MCF 10A (cell line): ENCODE measurements around the gene HNMT. TPM values are rescaled to one million over a fixed set of nuclear protein-coding genes. Genes with fewer than 3 reads are reported as not detected.

Experiments
- BruUV-seq: library from RNA; stranded (reverse); fragments of 400-500 nt; replicated peaks from 2 replicates; lab custom pipeline; 2021; lab: Mats Ljungman, UMichigan
- CTCF ChIA-PET: fragments of 300-600 bp; sonication (Branson Sonifier 250); formaldehyde crosslinking; extraction: SDS; loops from one replicate; lab custom pipeline; 2021; ENCODE audit warnings: antibody characterized with exemption, inconsistent platforms; lab: Yijun Ruan, JAX
- POLR2A ChIA-PET: fragments of 300-600, 350-650 bp; sonication (Branson Sonifier 250); formaldehyde crosslinking; extraction: SDS; loops from one replicate; lab custom pipeline; 2020; ENCODE audit warnings: antibody characterized with exemption, inconsistent platforms; lab: Yijun Ruan, JAX
- DNase-seq: peaks from one replicate; pipeline ENCODE4 v3.0.0-alpha.2; 2018; ENCODE audit not compliant: unreplicated experiment
- H3K27ac Mint-ChIP-seq: one replicate; pipeline ENCODE4 v1.8.0; 2022; ENCODE audit warnings: mild to moderate bottlenecking, low read depth, mixed read lengths; ENCODE audit not compliant: unreplicated experiment
- H3K27me3 Mint-ChIP-seq: one replicate; pipeline ENCODE4 v1.8.0; 2022; ENCODE audit warnings: mixed read lengths; ENCODE audit not compliant: insufficient read depth, unreplicated experiment
- H3K36me3 Mint-ChIP-seq: one replicate; pipeline ENCODE4 v1.8.0; 2022; ENCODE audit warnings: mild to moderate bottlenecking, moderate library complexity, mixed read lengths; ENCODE audit not compliant: insufficient read depth, unreplicated experiment
- H3K4me1 Mint-ChIP-seq: one replicate; pipeline ENCODE4 v1.8.0; 2022; ENCODE audit warnings: mixed read lengths; ENCODE audit not compliant: insufficient read depth, unreplicated experiment
- H3K4me3 Mint-ChIP-seq: one replicate; pipeline ENCODE4 v1.8.0; 2022; ENCODE audit warnings: mild to moderate bottlenecking, moderate library complexity, mixed read lengths; ENCODE audit not compliant: unreplicated experiment
- H3K9me3 Mint-ChIP-seq: one replicate; pipeline ENCODE4 v1.8.0; 2022; ENCODE audit warnings: mixed read lengths; ENCODE audit not compliant: unreplicated experiment
- intact Hi-C: fragments of 100-400 bp; cut with micrococcal nuclease; formaldehyde crosslinking; loops from 2 replicates; pipeline ENCODE4 v1.14.1; 2022
- total RNA-seq: library from RNA; stranded (reverse); gene quantifications from 2 replicates; pipeline ENCODE4 v1.2.3, GENCODE V29; 2022
- TF ChIP-seq, protein P1 (sequence below): fragments of 200-600 bp; IDR thresholded peaks from one replicate; pipeline ENCODE4 v1.8.0; 2022; ENCODE audit warnings: antibody characterized with exemption, mild to moderate bottlenecking; ENCODE audit not compliant: unreplicated experiment

The HNMT gene
- total RNA-seq, 1 experiment from 2014 or later, result 0.28 TPM

DNA sequence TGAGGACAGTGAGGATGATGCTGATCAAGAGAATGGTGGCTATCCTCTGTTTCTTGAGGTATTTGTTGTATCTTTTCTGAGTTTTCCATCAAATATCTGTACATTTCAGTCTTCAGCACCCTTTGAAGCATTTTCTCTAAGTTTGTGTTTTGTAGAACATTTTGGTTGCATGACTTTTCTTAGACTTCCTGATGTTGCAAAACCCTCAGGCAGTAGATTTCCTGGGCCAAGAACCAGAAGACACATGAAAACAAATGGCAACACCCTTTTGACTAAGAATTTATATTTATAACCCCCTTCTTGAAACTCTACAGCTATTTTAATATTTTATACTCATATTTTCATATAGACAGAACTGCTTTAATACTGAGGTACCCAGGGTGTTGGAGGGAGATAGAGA, 16.2 kb downstream of the HNMT start:
- H3K36me3 Mint-ChIP-seq, result no peaks in the 10 kb centered on the region
- H3K9me3 Mint-ChIP-seq, result no peaks in the 10 kb centered on the region
- no peaks in the 10 kb centered on the region for H3K4me1 Mint-ChIP-seq
- H3K27me3 Mint-ChIP-seq, result no peaks in the 10 kb centered on the region
- TF ChIP-seq, protein P1, sequence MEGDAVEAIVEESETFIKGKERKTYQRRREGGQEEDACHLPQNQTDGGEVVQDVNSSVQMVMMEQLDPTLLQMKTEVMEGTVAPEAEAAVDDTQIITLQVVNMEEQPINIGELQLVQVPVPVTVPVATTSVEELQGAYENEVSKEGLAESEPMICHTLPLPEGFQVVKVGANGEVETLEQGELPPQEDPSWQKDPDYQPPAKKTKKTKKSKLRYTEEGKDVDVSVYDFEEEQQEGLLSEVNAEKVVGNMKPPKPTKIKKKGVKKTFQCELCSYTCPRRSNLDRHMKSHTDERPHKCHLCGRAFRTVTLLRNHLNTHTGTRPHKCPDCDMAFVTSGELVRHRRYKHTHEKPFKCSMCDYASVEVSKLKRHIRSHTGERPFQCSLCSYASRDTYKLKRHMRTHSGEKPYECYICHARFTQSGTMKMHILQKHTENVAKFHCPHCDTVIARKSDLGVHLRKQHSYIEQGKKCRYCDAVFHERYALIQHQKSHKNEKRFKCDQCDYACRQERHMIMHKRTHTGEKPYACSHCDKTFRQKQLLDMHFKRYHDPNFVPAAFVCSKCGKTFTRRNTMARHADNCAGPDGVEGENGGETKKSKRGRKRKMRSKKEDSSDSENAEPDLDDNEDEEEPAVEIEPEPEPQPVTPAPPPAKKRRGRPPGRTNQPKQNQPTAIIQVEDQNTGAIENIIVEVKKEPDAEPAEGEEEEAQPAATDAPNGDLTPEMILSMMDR, result no peak
- no peak overlapping the region for H3K4me3 Mint-ChIP-seq
- no peak overlapping the region for H3K27ac Mint-ChIP-seq
- DNase-seq, result peak; percentile 17
- ChIA-PET POLR2A (interaction anchor here (0.8 kb wide), 1 partner anchor 16 kb away, joined by 3 read pairs; the partner anchor contains the start of gene HNMT), CTCF (interaction anchor here (0.6 to 1.1 kb wide), 5 partner anchors 14 to 878 kb away, joined by 3 to 4 read pairs (median 3); no protein-coding TSS in a partner anchor)
- no TSS peak for BruUV-seq
- intact Hi-C loops, result no loop called here

DNA sequence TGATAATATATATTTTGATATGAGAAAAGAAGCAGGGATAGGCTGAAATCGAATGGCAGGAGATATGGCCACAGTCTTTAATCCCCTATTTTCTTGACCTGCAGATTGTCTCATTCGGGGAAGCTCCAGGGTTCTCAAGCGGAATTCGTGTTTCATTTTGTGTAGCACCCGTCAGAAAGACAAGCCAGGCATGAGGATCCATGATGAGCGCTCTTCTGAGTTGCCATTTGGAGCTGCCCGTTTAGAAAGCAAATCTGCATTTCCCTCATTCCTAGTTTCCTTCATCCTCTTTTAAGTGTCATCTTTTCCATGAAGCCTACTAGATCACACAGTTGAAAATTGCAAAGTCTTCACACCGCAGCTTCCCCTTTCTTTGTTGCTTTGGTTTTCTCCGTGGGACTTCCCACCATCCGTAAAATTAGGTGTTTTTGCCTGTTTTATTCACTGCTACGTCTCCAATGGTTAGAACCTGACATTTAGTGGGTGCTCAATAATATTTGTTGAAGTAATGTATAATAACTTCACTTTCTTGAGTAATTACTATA, 16.9 kb downstream of the HNMT start:
- ChIA-PET CTCF (interaction anchor here (0.7 to 1.1 kb wide), 2 partner anchors 13 to 29 kb away, joined by 3 read pairs; no protein-coding TSS in a partner anchor), POLR2A (no interaction called here)
- Mint-ChIP-seq H3K9me3 (no peaks in the 10 kb centered on the region), H3K27me3 (no peaks in the 10 kb centered on the region), H3K4me1 (no peaks in the 10 kb centered on the region), H3K4me3 (no peak overlapping the region), H3K27ac (no peak overlapping the region), H3K36me3 (no peaks in the 10 kb centered on the region)
- DNase-seq, result no peak
- intact Hi-C loops, result no loop called here
- no TSS peak for BruUV-seq
- TF ChIP-seq, protein P1, result no peak

GRCh38 chr2:137983581-137983980, 19.3 kb downstream of the HNMT start:
- no peak for DNase-seq
- Mint-ChIP-seq H3K4me1 (no peaks in the 10 kb centered on the region), H3K36me3 (no peaks in the 10 kb centered on the region), H3K9me3 (no peaks in the 10 kb centered on the region), H3K27me3 (no peaks in the 10 kb centered on the region), H3K27ac (no peak overlapping the region), H3K4me3 (no peak overlapping the region)
- intact Hi-C loops, result no loop called here
- no TSS peak for BruUV-seq
- CTCF ChIA-PET, result no interaction called here
- POLR2A ChIA-PET, result no interaction called here
- TF ChIP-seq, protein P1, result no peak

DNA sequence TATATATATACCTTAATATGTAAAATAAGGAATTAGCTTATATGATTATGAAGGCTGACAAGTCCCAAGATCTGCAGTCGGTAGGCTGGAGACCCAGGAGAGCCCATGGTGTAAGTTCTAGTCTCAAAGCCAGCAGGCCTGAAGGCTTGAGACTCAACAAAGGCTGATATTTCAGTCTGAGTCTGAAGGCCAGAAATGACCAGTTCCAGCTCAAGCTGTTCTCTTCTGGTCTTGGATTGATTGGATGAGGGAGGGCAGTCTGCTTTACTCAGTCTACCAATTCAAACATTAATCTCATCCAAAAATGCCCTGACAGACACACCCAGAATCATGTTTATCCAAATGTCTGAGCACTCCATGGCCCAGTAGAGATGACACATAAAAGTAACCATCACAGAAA, 22.0 kb downstream of the HNMT start:
- Mint-ChIP-seq H3K27me3 (no peaks in the 10 kb centered on the region), H3K36me3 (no peaks in the 10 kb centered on the region), H3K4me3 (no peak overlapping the region), H3K9me3 (no peaks in the 10 kb centered on the region), H3K27ac (no peak overlapping the region), H3K4me1 (no peaks in the 10 kb centered on the region)
- TF ChIP-seq, protein P1, result no peak
- CTCF ChIA-PET, result interaction anchor here (0.6 to 0.7 kb wide), 2 partner anchors 17 to 1238 kb away, joined by 3 read pairs; no protein-coding TSS in a partner anchor
- POLR2A ChIA-PET, result no interaction called here
- DNase-seq, result no peak
- no TSS peak for BruUV-seq
- intact Hi-C loops, result no loop called here
